GM19099 (cell line): Measurements from ENCODE around the gene ENHO.

Source experiments
- POLR2A ChIP-seq: IDR thresholded peaks from 3 replicates; pipeline ENCODE4 v1.6.1; 2011; ENCODE audit warnings: low read depth; ENCODE audit not compliant: insufficient read length; ENCODE audit errors: extremely low read depth

ENHO gene

GRCh38 chr9:34522971-34523797 is at the start of gene ENHO:
ENHO (minus strand) TSS chr9:34522990; CDS start chr9:34521695, 1,295 bp downstream.
- no peak for TF ChIP-seq POLR2A

- TF ChIP-seq POLR2A = no peak
These were observed 49.3 kb upstream of the ENHO start for GRCh38 chr9:34572092-34572491.

GRCh38 chr9:34571481-34571810 is 48.7 kb upstream of the ENHO start:
- no peak for TF ChIP-seq POLR2A

GRCh38 chr9:34570809-34571480 is 48.2 kb upstream of the ENHO start:
- TF ChIP-seq POLR2A = no peak

GRCh38 chr9:34570376-34570775 is 47.6 kb upstream of the ENHO start:
- no peak for TF ChIP-seq POLR2A

- no peak for TF ChIP-seq POLR2A
These were observed 46.0 kb upstream of the ENHO start for GRCh38 chr9:34568774-34569173.

GRCh38 chr9:34568133-34568532 is 45.3 kb upstream of the ENHO start:
- no peak for TF ChIP-seq POLR2A

- no peak for TF ChIP-seq POLR2A
These were observed 44.2 kb upstream of the ENHO start for GRCh38 chr9:34566972-34567371.

GRCh38 chr9:34566322-34566721 is 43.5 kb upstream of the ENHO start:
- no peak for TF ChIP-seq POLR2A

GRCh38 chr9:34565856-34566255 is 43.1 kb upstream of the ENHO start:
- TF ChIP-seq POLR2A = no peak

- TF ChIP-seq POLR2A = no peak
These were observed 41.8 kb upstream of the ENHO start for GRCh38 chr9:34564617-34565016.

- TF ChIP-seq POLR2A = no peak
These were observed 40.5 kb upstream of the ENHO start for GRCh38 chr9:34563262-34563661.

- no peak for TF ChIP-seq POLR2A
These were observed 39.5 kb upstream of the ENHO start for GRCh38 chr9:34562135-34562745.

GRCh38 chr9:34560599-34561214 is 37.9 kb upstream of the ENHO start:
- TF ChIP-seq POLR2A = no peak

GRCh38 chr9:34559624-34560455 is 37.0 kb upstream of the ENHO start:
- no peak for TF ChIP-seq POLR2A
